SKM-1 (cell line): ENCODE measurements around the gene ZEB2.

Experiments
- DNase-seq: peaks from one replicate; lab custom pipeline; 2025; ENCODE audit not compliant: unreplicated experiment; lab: John Stamatoyannopoulos, UW

The ZEB2 gene

GRCh38 chr2:144514616-144515091, 5.3 kb downstream of the ZEB2 start:
- no peak for DNase-seq

- no peak for DNase-seq
These were observed 6.4 kb downstream of the ZEB2 start for GRCh38 chr2:144513388-144514101.

- DNase-seq = no peak
These were observed 7.0 kb downstream of the ZEB2 start for GRCh38 chr2:144512891-144513351.

GRCh38 chr2:144512470-144512869, 7.4 kb downstream of the ZEB2 start:
- no peak for DNase-seq

GRCh38 chr2:144511937-144512336, 8.0 kb downstream of the ZEB2 start:
- DNase-seq = no peak

GRCh38 chr2:144511226-144511810, 8.6 kb downstream of the ZEB2 start:
- DNase-seq = no peak

- no peak for DNase-seq
These were observed 9.5 kb downstream of the ZEB2 start for GRCh38 chr2:144510294-144510991.

- DNase-seq = no peak
These were observed 10.1 kb downstream of the ZEB2 start for GRCh38 chr2:144509879-144510221.

GRCh38 chr2:144509001-144509878, 10.7 kb downstream of the ZEB2 start:
- no peak for DNase-seq

- no peak for DNase-seq
These were observed 11.6 kb downstream of the ZEB2 start for GRCh38 chr2:144508172-144508851.

GRCh38 chr2:144507441-144508171, 12.3 kb downstream of the ZEB2 start:
- no peak for DNase-seq

GRCh38 chr2:144505245-144505831, 14.6 kb downstream of the ZEB2 start:
- no peak for DNase-seq

GRCh38 chr2:144504218-144504641, 15.7 kb downstream of the ZEB2 start:
- DNase-seq = no peak

- DNase-seq = no peak
These were observed 16.7 kb downstream of the ZEB2 start for GRCh38 chr2:144503242-144503641.

- no peak for DNase-seq
These were observed 17.6 kb downstream of the ZEB2 start for GRCh38 chr2:144502369-144502768.

GRCh38 chr2:144501627-144502026, 18.3 kb downstream of the ZEB2 start:
- no peak for DNase-seq

GRCh38 chr2:144501118-144501517, 18.8 kb downstream of the ZEB2 start:
- DNase-seq = no peak

- no peak for DNase-seq
These were observed 19.4 kb downstream of the ZEB2 start for GRCh38 chr2:144500563-144500962.

GRCh38 chr2:144498277-144498676, 21.6 kb downstream of the ZEB2 start:
- DNase-seq = no peak
